ENCODE measurements around the gene RGR.

DNA sequence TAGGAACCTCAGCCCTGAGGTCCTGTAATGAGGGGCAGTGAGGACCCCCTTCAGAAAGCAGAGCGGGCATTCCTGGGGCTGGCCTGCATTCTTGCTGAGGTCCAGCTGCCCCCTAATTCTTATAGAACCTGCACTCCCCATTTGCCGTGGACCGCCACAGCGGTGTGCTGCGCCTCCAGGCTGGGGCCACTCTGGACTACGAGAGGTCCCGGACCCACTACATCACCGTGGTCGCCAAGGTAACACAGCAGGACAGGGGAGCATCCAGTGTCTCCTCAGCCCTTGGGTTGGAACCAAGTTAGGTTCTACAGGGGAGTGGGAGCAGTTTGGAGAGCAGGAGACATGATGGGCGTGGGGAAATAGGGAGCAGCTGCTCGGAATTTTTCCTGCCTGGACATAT, 43.2 kb upstream of the RGR start:
- TF ChIP-seq, protein P1, sequence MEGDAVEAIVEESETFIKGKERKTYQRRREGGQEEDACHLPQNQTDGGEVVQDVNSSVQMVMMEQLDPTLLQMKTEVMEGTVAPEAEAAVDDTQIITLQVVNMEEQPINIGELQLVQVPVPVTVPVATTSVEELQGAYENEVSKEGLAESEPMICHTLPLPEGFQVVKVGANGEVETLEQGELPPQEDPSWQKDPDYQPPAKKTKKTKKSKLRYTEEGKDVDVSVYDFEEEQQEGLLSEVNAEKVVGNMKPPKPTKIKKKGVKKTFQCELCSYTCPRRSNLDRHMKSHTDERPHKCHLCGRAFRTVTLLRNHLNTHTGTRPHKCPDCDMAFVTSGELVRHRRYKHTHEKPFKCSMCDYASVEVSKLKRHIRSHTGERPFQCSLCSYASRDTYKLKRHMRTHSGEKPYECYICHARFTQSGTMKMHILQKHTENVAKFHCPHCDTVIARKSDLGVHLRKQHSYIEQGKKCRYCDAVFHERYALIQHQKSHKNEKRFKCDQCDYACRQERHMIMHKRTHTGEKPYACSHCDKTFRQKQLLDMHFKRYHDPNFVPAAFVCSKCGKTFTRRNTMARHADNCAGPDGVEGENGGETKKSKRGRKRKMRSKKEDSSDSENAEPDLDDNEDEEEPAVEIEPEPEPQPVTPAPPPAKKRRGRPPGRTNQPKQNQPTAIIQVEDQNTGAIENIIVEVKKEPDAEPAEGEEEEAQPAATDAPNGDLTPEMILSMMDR (IDR thresholded peaks at IDR 0.05): no peak
- no peak for TF ChIP-seq POLR2A (IDR thresholded peaks at IDR 0.05)

Data from heart left ventricle (tissue), 13 donors.